ENCODE measurements around the gene GALR3.

GALR3 gene

GRCh38 chr22:37862570-37863325, 39.6 kb downstream of the GALR3 start:
- Histone ChIP-seq H4K8ac (ENCODE audit: low read depth, low read length) (no peak overlapping the region), H3K4me1 (ENCODE audit: control insufficient read depth in 2 of 2, insufficient read depth in 1 of 2, low read depth in 1 of 2, low read length in 2 of 2) (peaks cover 0 to 4% of the 10 kb centered on the region in 2 donors), H2BK5ac (ENCODE audit: low read length) (no peak overlapping the region), H2AFZ (ENCODE audit: low read length) (no peak overlapping the region), H2BK15ac (ENCODE audit: low read length) (no peak overlapping the region), H4K91ac (ENCODE audit: low read depth, low read length, poor library complexity) (no peak overlapping the region), H2AK5ac (ENCODE audit: low read depth, low read length) (no peak overlapping the region), H2BK120ac (ENCODE audit: low read depth, low read length) (no peak overlapping the region), H3K27me3 (ENCODE audit: control insufficient read depth in 3 of 3, insufficient read depth in 3 of 3, low read depth in 1 of 3, low read length in 3 of 3) (no peaks in the 10 kb centered on the region), H3K4ac (ENCODE audit: low read length) (no peak overlapping the region), H3K27ac (replicated peaks; ENCODE audit: low read length) (no peak overlapping the region), H3K14ac (ENCODE audit: low read length) (no peak overlapping the region), H3K36me3 (replicated peaks in 1 of 2; ENCODE audit: control insufficient read depth in 2 of 2, insufficient read depth in 2 of 2, low read length in 2 of 2) (peaks cover 43 to 95% of the 10 kb centered on the region in 2 donors), H3K79me1 (ENCODE audit: low read depth, low read length) (no peaks in the 10 kb centered on the region), H3K9me3 (replicated peaks in 1 of 2; ENCODE audit: control insufficient read depth in 2 of 2, insufficient read depth in 1 of 2, low read depth in 1 of 2, low read length in 2 of 2) (no peaks in the 10 kb centered on the region), H3K23ac (ENCODE audit: low read depth, low read length, poor library complexity) (no peak overlapping the region), H3K18ac (ENCODE audit: low read length) (no peak overlapping the region), H3K4me2 (ENCODE audit: insufficient read depth, low read length, poor library complexity, severe bottlenecking) (no peak overlapping the region), H2BK12ac (ENCODE audit: low read length) (no peak overlapping the region), H3K9ac (ENCODE audit: low read depth, low read length, poor library complexity) (no peak overlapping the region), H3K4me3 (ENCODE audit: low read length in 2 of 2) (no peak overlapping the region)
- WGBS, 2 donors (ENCODE audit: extremely low coverage in 2 of 2, insufficient read length in 2 of 2, insufficient replicate concordance in 1 of 2): no CpG with 5 or more reads among the region's 7 CpGs
- DNase-seq (ENCODE audit: low spot score): no peak

- Histone ChIP-seq H3K9ac (ENCODE audit: low read depth, low read length, poor library complexity) (no peak overlapping the region), H3K4ac (ENCODE audit: low read length) (no peak overlapping the region), H3K27ac (replicated peaks; ENCODE audit: low read length) (no peak overlapping the region), H3K23ac (ENCODE audit: low read depth, low read length, poor library complexity) (no peak overlapping the region), H3K18ac (ENCODE audit: low read length) (no peak overlapping the region), H3K36me3 (replicated peaks in 1 of 2; ENCODE audit: control insufficient read depth in 2 of 2, insufficient read depth in 2 of 2, low read length in 2 of 2) (peaks cover 50 to 97% of the 10 kb centered on the region in 2 donors), H2BK5ac (ENCODE audit: low read length) (no peak overlapping the region), H2BK12ac (ENCODE audit: low read length) (no peak overlapping the region), H4K8ac (ENCODE audit: low read depth, low read length) (no peak overlapping the region), H2BK120ac (ENCODE audit: low read depth, low read length) (no peak overlapping the region), H3K4me3 (ENCODE audit: low read length in 2 of 2) (no peak overlapping the region), H2BK15ac (ENCODE audit: low read length) (no peak overlapping the region), H3K4me2 (ENCODE audit: insufficient read depth, low read length, poor library complexity, severe bottlenecking) (no peak overlapping the region), H3K9me3 (replicated peaks in 1 of 2; ENCODE audit: control insufficient read depth in 2 of 2, insufficient read depth in 1 of 2, low read depth in 1 of 2, low read length in 2 of 2) (no peaks in the 10 kb centered on the region), H4K91ac (ENCODE audit: low read depth, low read length, poor library complexity) (no peak overlapping the region), H2AK5ac (ENCODE audit: low read depth, low read length) (no peak overlapping the region), H3K27me3 (ENCODE audit: control insufficient read depth in 3 of 3, insufficient read depth in 3 of 3, low read depth in 1 of 3, low read length in 3 of 3) (no peaks in the 10 kb centered on the region), H2AFZ (ENCODE audit: low read length) (no peak overlapping the region), H3K4me1 (ENCODE audit: control insufficient read depth in 2 of 2, insufficient read depth in 1 of 2, low read depth in 1 of 2, low read length in 2 of 2) (peaks cover 0 to 4% of the 10 kb centered on the region in 2 donors), H3K14ac (ENCODE audit: low read length) (no peak overlapping the region), H3K79me1 (ENCODE audit: low read depth, low read length) (no peaks in the 10 kb centered on the region)
- no peak for DNase-seq (ENCODE audit: low spot score)
- WGBS, 2 donors (ENCODE audit: extremely low coverage in 2 of 2, insufficient read length in 2 of 2, insufficient replicate concordance in 1 of 2): no CpG with 5 or more reads among the region's 6 CpGs
Observed at GRCh38 chr22:37865510-37865909, 42.3 kb downstream of the GALR3 start.

- H3K27ac ChIP-seq (replicated peaks; ENCODE audit: low read length): no peak overlapping the region
- no peak overlapping the region for H3K4me2 ChIP-seq (ENCODE audit: insufficient read depth, low read length, poor library complexity, severe bottlenecking)
- no peak overlapping the region for H2BK120ac ChIP-seq (ENCODE audit: low read depth, low read length)
- H3K9ac ChIP-seq (ENCODE audit: low read depth, low read length, poor library complexity): no peak overlapping the region
- H2BK12ac ChIP-seq (ENCODE audit: low read length): no peak overlapping the region
- no peaks in the 10 kb centered on the region for H3K79me1 ChIP-seq (ENCODE audit: low read depth, low read length)
- H3K36me3 ChIP-seq (replicated peaks in 1 of 2; ENCODE audit: control insufficient read depth in 2 of 2, insufficient read depth in 2 of 2, low read length in 2 of 2): peaks cover 42 to 94% of the 10 kb centered on the region in 2 donors
- no peak overlapping the region for H2AFZ ChIP-seq (ENCODE audit: low read length)
- H3K9me3 ChIP-seq (replicated peaks in 1 of 2; ENCODE audit: control insufficient read depth in 2 of 2, insufficient read depth in 1 of 2, low read depth in 1 of 2, low read length in 2 of 2): peaks cover 0 to 1% of the 10 kb centered on the region in 2 donors
- no peaks in the 10 kb centered on the region for H3K27me3 ChIP-seq (ENCODE audit: control insufficient read depth in 3 of 3, insufficient read depth in 3 of 3, low read depth in 1 of 3, low read length in 3 of 3)
- no peak overlapping the region for H2BK15ac ChIP-seq (ENCODE audit: low read length)
- no peak overlapping the region for H3K23ac ChIP-seq (ENCODE audit: low read depth, low read length, poor library complexity)
- no peaks in the 10 kb centered on the region for H3K4me1 ChIP-seq (ENCODE audit: control insufficient read depth in 2 of 2, insufficient read depth in 1 of 2, low read depth in 1 of 2, low read length in 2 of 2)
- no peak overlapping the region for H2BK5ac ChIP-seq (ENCODE audit: low read length)
- no peak overlapping the region for H4K8ac ChIP-seq (ENCODE audit: low read depth, low read length)
- H3K18ac ChIP-seq (ENCODE audit: low read length): no peak overlapping the region
- no peak overlapping the region for H3K4ac ChIP-seq (ENCODE audit: low read length)
- no peak overlapping the region for H2AK5ac ChIP-seq (ENCODE audit: low read depth, low read length)
- no peak overlapping the region for H4K91ac ChIP-seq (ENCODE audit: low read depth, low read length, poor library complexity)
- H3K4me3 ChIP-seq (ENCODE audit: low read length in 2 of 2): no peak overlapping the region
- no peak for DNase-seq (ENCODE audit: low spot score)
- WGBS, 2 donors (ENCODE audit: extremely low coverage in 2 of 2, insufficient read length in 2 of 2, insufficient replicate concordance in 1 of 2): no CpG with 5 or more reads among the region's 7 CpGs
- H3K14ac ChIP-seq (ENCODE audit: low read length): no peak overlapping the region
Observed at GRCh38 chr22:37870273-37870672, 47.1 kb downstream of the GALR3 start.

Small RNAs within 50 kb of the gene (small RNA-seq; reads per million reads assigned to genes)
- gene MIR659 (ENCODE audit: insufficient read depth): 7.1 reads per million, percentile 39 among the genes with 10 or more reads in this experiment
